ENCODE results near the gene DSTYK.
A peak's percentile ranks its signal among the peaks of the same experiment; 100 is the strongest.

Gene DSTYK

DNA sequence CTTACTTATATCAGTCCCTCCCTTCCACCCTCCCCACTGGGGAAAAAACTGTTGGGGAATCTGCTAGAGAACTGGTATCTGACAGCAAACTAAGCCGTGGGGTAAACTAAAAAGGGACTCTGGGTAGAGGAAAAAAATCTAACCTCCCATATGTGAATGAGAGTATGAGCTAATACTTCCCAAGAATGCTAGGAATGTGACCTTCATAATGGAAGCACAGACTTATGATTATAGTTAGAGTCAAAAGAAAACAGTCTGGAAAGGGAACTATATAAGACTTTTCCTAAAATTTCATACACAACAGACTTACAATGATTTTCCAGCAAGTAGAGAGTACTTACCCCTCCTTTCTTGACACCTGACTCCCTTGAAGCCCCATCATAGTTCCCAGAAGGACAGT, 66.8 kb downstream of the DSTYK start:
- DNase-seq (ENCODE audit: low read depth in 2 of 2), result peak; percentile 72 to 73
- TF ChIP-seq, protein P1, sequence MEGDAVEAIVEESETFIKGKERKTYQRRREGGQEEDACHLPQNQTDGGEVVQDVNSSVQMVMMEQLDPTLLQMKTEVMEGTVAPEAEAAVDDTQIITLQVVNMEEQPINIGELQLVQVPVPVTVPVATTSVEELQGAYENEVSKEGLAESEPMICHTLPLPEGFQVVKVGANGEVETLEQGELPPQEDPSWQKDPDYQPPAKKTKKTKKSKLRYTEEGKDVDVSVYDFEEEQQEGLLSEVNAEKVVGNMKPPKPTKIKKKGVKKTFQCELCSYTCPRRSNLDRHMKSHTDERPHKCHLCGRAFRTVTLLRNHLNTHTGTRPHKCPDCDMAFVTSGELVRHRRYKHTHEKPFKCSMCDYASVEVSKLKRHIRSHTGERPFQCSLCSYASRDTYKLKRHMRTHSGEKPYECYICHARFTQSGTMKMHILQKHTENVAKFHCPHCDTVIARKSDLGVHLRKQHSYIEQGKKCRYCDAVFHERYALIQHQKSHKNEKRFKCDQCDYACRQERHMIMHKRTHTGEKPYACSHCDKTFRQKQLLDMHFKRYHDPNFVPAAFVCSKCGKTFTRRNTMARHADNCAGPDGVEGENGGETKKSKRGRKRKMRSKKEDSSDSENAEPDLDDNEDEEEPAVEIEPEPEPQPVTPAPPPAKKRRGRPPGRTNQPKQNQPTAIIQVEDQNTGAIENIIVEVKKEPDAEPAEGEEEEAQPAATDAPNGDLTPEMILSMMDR (IDR thresholded peaks at IDR 0.05; ENCODE audit: low read depth, low read length), result no peak
- H3K4me3 ChIP-seq (replicated peaks in 1 of 2; ENCODE audit: low read depth in 2 of 2, low read length in 2 of 2), result no peak overlapping the region

DNA sequence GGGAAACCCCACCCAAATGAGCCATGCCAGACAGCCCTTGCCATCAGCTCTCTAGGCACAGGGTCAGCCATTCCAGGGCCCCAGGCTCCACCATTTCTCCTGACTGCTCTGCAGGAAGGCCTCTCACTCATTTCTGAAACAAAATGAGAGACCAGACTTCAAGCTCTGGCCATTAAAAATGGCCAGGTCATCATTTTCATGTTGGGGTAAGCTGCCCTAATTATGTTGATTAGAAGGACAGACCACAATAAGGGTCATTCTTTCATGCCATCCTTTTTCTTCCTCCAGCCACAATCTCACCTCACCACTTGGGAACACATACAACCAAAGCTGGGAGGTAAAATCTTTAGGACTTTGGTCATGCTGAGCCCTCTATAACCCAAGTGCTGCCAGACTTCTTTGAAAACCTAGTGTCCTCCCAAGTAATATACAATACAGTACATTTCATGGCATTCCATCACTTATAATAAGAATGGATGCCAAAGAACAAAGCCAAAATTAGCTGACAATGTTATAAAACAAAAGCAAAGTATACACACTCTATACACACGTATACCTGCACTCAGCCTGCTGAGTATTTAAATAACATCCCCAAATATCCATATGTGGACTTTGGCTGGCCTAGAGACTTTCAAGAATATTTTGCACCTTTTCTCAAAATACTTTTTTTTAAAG, 67.3 kb downstream of the DSTYK start:
- no peak overlapping the region for H3K4me3 ChIP-seq (replicated peaks in 1 of 2; ENCODE audit: low read depth in 2 of 2, low read length in 2 of 2)
- TF ChIP-seq, protein P1 (IDR thresholded peaks at IDR 0.05; ENCODE audit: low read depth, low read length), result no peak
- DNase-seq (ENCODE audit: low read depth in 2 of 2), result no peak

DNA sequence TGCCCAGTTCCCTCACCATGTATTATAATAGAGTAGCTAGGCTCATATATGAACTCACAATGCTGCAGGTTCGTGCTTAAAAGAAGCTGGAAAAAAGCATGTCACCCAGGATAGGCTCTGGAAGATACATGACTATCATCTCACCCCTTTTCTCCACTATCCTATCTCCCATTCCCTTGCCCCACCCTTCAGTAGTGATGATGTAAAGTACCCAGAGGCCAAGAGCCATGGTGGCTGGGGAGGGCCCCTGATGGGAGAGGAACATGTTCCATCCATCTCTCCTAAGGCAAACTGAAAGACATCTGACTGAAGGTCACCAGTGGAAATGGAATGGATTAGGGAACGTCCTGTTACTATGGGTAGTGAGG, 69.4 kb downstream of the DSTYK start:
- no peak for DNase-seq (ENCODE audit: low read depth in 2 of 2)
- TF ChIP-seq, protein P1 (IDR thresholded peaks at IDR 0.05; ENCODE audit: low read depth, low read length), result no peak
- no peak overlapping the region for H3K4me3 ChIP-seq (replicated peaks in 1 of 2; ENCODE audit: low read depth in 2 of 2, low read length in 2 of 2)

DNA sequence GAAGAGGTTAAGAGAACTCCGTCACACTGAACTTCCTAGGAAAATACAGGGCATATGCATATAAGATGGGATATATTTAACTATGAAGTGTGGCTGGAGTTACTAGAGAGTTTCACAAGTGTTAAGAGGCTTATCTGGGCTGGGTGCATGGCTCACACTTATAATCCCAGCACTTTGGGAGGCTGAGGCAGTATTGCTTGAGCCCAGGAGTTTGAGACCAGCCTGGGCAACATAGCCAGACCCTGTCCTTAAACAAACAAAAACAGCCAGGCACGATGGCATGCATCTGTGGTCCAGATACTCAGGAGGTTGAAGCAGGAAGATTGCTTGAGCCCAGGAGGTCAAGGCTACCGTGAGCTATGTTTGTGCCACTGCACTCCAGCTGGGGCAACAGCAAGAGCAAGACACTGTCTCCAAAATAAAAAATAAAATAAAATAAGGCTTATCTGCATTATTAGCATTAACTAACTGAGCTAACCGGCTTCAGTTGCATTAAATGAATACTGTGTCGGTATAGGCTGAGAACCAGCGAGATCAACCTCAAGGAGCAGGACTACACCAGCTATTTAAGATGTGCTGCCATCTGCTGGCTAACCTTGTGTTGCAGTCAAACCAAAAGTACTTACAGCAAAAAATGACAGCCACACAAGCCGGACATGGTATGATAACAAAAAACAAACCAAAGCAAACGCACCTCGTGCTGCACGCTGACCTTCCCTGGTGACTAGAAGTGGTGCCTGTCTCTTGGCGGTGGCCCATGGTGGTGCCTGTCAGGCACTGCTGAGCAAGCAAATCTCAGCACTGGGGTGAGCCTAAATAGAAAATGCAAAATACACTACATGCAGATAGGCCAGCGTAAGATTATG, 70.0 kb downstream of the DSTYK start:
- DNase-seq (ENCODE audit: low read depth in 2 of 2), result peak; percentile 91
- no peak overlapping the region for H3K4me3 ChIP-seq (replicated peaks in 1 of 2; ENCODE audit: low read depth in 2 of 2, low read length in 2 of 2)
- TF ChIP-seq, protein P1 (IDR thresholded peaks at IDR 0.05; ENCODE audit: low read depth, low read length), result peak; percentile 75

DNA sequence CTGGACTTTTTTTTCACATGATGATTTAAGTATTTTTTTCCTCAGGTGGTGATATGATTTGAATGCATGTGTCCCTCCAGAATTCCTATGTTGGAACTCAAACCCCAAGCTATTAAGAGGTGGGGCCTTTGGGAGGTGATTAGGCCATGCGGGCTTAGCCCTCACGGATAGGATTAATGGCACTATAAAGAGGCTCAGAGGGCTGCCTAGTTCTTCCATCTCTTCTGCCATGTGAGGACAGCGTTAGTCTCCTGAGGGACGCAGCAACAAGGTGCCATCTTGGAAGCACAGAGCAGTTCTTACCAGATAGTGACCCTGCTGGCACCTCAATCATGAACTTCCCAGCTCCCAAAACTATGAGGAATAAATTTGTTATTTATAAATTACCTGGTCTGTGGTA, 71.4 kb downstream of the DSTYK start:
- TF ChIP-seq, protein P1 (IDR thresholded peaks at IDR 0.05; ENCODE audit: low read depth, low read length), result no peak
- no peak for DNase-seq (ENCODE audit: low read depth in 2 of 2)

DNA sequence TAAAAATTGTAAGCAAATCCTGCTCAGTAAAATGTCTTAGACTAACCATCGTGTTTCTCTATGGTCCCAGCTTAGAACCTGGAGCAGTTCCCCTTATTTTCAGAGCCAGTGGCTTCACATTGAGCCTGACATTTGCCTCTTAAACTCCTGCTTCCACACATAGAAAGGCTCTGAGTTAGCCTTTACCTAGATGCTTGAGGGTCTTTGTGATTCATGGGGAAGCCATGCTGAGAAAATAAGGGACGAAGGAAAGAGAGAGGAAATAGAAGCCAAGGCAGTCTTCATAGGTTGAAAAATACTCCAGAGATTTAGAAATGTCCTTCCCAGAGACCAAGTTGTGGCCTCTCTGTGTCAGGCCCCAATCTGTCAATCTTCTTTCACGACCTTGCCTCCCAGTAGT, 73.6 kb downstream of the DSTYK start:
- no peak for DNase-seq (ENCODE audit: low read depth in 2 of 2)
- no peak overlapping the region for H3K4me3 ChIP-seq (replicated peaks in 1 of 2; ENCODE audit: low read depth in 2 of 2, low read length in 2 of 2)
- TF ChIP-seq, protein P1 (IDR thresholded peaks at IDR 0.05; ENCODE audit: low read depth, low read length), result no peak

More for the DNA sequence above, 71.4 kb downstream of the DSTYK start:
- no peak overlapping the region for H3K4me3 ChIP-seq (replicated peaks in 1 of 2; ENCODE audit: low read depth in 2 of 2, low read length in 2 of 2)

Data from cardiac fibroblast (primary cell).